ENCODE data around the gene NEUROD2. TPM values are rescaled to one million over a fixed set of nuclear protein-coding genes. Genes with fewer than 3 reads are reported as not detected.

NEUROD2 gene
- total and polyA plus RNA-seq, 2 experiments from 2014 or later = not detected

DNA sequence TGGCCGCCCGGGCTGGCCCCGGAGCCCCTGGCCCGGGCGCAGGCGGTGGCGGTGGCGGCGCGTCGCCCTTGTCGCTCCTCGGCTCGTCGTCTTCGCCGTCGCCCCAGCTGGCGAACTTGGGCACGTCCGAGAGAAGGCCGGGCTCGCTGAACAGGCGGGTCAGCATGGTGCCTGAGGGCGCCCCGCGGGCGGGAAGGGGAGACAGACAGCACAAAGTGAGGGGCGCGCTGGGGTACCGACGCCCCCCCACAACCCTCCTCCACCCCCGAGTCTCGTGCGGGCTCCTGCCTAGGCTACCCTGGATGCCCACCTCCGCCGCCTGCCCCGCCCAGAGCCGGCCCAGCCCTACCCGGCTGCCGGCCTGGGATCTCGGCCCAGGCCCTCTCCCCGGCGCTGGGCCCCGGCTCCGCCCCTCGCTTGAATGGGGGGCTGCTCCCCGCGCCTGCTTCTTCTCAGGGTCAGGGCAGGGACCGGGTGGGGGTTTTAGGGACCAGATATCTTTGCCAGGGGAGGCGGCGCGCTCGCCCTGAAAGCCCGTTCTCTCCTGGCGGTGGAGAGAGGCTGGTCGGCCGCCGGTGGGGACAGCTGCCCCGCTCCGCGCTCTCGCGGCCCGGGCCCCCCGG, 1.2 kb downstream of the NEUROD2 start:
- TF ChIP-seq, protein P1, sequence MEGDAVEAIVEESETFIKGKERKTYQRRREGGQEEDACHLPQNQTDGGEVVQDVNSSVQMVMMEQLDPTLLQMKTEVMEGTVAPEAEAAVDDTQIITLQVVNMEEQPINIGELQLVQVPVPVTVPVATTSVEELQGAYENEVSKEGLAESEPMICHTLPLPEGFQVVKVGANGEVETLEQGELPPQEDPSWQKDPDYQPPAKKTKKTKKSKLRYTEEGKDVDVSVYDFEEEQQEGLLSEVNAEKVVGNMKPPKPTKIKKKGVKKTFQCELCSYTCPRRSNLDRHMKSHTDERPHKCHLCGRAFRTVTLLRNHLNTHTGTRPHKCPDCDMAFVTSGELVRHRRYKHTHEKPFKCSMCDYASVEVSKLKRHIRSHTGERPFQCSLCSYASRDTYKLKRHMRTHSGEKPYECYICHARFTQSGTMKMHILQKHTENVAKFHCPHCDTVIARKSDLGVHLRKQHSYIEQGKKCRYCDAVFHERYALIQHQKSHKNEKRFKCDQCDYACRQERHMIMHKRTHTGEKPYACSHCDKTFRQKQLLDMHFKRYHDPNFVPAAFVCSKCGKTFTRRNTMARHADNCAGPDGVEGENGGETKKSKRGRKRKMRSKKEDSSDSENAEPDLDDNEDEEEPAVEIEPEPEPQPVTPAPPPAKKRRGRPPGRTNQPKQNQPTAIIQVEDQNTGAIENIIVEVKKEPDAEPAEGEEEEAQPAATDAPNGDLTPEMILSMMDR (IDR thresholded peaks at IDR 0.05; ENCODE audit: low read depth, low read length) = no peak

DNA sequence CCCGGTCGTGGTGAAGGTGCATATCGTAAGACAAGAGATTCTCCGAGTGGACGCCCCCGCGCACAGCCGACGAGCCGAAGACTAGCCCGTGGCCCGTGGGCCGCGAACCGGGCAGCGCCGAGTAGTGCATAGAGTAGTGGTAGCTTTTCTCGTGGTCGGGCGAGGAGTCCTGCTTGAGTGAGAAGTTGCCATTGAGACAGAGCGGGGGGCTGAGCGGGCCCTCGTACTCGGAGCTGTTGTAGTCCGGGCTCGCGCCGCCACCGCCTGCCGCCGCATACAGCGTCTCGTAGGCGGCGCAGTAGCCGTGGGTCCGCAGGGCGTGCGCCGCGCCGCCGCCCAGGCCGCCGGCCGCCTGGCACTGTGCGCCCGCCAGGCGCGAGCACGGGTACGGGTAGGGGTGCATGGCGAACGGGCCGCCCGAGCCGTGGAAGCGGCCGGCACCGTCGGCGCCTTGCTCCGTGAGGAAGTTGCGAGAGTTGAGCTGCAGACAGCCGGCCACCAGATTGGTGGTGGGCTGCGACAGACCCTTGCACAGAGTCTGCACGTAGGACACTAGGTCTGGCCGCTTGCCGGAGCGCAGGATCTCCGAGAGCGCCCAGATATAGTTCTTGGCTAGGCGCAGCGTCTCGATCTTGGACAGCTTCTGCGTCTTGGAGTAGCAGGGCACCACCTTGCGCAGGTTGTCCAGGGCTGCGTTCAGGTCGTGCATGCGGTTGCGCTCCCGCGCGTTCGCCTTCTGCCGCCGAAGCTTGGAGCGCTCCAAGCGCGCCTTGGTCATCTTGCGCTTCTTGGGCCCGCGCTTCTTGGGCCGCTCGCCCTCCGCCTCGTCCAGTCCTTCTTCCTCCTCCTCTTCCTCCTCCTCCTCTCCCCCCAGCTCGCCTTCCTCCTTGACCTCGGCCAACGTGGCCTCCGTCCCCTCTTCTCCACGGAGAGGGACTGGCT, 2.0 kb downstream of the NEUROD2 start:
- peaks cover 4% of the 10 kb centered on the region for H3K4me1 ChIP-seq (ENCODE audit: low read depth)

More for the DNA sequence above, 1.2 kb downstream of the NEUROD2 start:
- no peaks in the 10 kb centered on the region for H3K36me3 ChIP-seq
- no peak overlapping the region for H3K27ac ChIP-seq
- H3K27me3 ChIP-seq = peaks cover 100% of the 10 kb centered on the region
- H3K4me3 ChIP-seq = no peak overlapping the region
- H3K9me3 ChIP-seq (ENCODE audit: low read depth) = no peaks in the 10 kb centered on the region
- H3K4me1 ChIP-seq (ENCODE audit: low read depth) = peaks cover 4% of the 10 kb centered on the region
- no peak for DNase-seq (ENCODE audit: low read depth in 1 of 2, low spot score in 1 of 2)

DNA sequence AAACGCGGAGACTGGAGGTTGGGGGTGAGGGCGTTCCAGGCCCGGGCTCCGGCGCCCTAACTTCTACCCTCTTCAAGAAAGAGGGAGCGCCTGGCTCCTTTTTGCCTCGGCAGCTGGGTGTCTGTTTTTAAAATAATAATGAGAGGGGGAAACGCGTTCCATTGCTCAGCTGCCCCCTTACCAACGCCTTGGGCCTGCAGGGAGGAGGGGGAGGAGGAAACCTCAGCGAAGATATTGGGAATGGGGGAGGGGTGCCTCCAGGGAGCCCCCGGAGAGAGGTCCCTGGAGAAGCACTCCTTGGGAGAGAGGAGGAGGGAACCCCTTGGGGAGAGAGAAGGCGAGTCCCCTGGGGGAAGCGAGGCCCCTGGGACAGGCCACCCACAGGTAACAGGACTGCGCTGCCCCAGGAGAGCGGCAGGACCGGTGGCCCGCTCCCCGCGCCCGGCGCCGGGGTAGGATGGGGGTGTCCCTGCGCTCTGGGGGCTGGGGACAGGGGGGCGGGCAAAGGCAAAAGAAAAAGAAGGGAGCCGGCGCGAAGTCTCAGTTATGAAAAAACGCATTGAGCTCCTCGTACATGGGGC, 2.7 kb downstream of the NEUROD2 start:
- Histone ChIP-seq H3K27me3 (peaks cover 100% of the 10 kb centered on the region), H3K36me3 (no peaks in the 10 kb centered on the region), H3K4me1 (ENCODE audit: low read depth) (peaks cover 4% of the 10 kb centered on the region), H3K4me3 (no peak overlapping the region), H3K9me3 (ENCODE audit: low read depth) (no peaks in the 10 kb centered on the region), H3K27ac (no peak overlapping the region)
- DNase-seq (ENCODE audit: low read depth in 1 of 2, low spot score in 1 of 2) = no peak
- TF ChIP-seq, protein P1 (IDR thresholded peaks at IDR 0.05; ENCODE audit: low read depth, low read length) = no peak

More for the DNA sequence above, 2.0 kb downstream of the NEUROD2 start:
- TF ChIP-seq, protein P1 (IDR thresholded peaks at IDR 0.05; ENCODE audit: low read depth, low read length) = no peak
- peaks cover 100% of the 10 kb centered on the region for H3K27me3 ChIP-seq
- peak in 1 of 2 donors; percentile 43 for DNase-seq (ENCODE audit: low read depth in 1 of 2, low spot score in 1 of 2)
- no peak overlapping the region for H3K27ac ChIP-seq
- no peak overlapping the region for H3K4me3 ChIP-seq
- H3K9me3 ChIP-seq (ENCODE audit: low read depth) = no peaks in the 10 kb centered on the region
- H3K36me3 ChIP-seq = no peaks in the 10 kb centered on the region

DNA sequence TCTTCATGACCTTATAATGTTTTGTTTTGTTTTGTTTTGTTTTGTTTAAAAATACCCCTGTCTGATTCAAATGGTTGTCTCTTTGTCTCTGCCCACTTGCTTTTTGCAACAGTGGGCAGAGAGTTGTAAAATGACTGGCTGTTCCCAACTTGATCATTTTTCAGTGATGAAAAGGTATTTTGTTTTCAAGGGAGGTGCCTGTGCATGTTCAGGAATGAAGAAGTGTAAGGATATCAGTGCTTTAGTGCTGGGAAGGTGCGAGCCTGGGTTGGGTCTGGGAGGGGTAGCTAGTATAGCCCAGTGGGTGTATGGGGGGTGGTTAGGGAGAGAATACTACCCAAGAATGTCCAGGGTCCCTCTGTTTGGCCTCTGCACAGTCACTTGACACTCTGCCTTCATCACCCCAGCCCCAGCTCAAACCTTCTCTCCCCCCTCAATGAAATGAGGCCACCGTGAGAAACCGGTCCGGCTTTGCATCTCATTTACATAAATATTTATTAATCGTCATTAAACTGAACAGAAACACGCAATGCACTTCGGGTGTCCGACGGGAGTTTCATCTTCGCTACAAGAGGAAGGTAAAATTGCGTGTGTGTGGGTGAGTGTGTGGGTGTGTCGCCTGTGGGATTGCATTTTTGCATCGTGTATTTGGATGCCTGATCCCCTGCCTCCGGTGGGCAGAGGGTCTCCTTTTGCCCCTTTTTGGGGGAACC, 4.3 kb downstream of the NEUROD2 start:
- no peak overlapping the region for H3K4me3 ChIP-seq
- peaks cover 4% of the 10 kb centered on the region for H3K4me1 ChIP-seq (ENCODE audit: low read depth)
- TF ChIP-seq, protein P1 (IDR thresholded peaks at IDR 0.05; ENCODE audit: low read depth, low read length) = no peak
- no peaks in the 10 kb centered on the region for H3K9me3 ChIP-seq (ENCODE audit: low read depth)
- H3K27ac ChIP-seq = no peak overlapping the region
- no peaks in the 10 kb centered on the region for H3K36me3 ChIP-seq
- peaks cover 100% of the 10 kb centered on the region for H3K27me3 ChIP-seq
- no peak for DNase-seq (ENCODE audit: low read depth in 1 of 2, low spot score in 1 of 2)
